Neural cell (in vitro differentiated cells): ENCODE data around the gene SEPTIN1. TPM values are rescaled to one million over a fixed set of nuclear protein-coding genes. Genes with fewer than 3 reads are reported as not detected.

Experiments
- H2AFZ ChIP-seq: fragments of 200-600, 300-800 bp; sonication (generic), shearing (Covaris generic); 2 replicates; pipeline ENCODE4 v1.6.0; 2014; ENCODE audit warnings: low read depth, mild to moderate bottlenecking, antibody characterized with exemption, low read length, moderate library complexity
- H3F3A ChIP-seq: fragments of 200-600 bp; shearing (Covaris generic); 2 replicates; pipeline ENCODE4 v1.6.1; 2016; ENCODE audit warnings: mild to moderate bottlenecking, moderate library complexity, mixed read lengths, antibody characterized with exemption, low read length; ENCODE audit not compliant: insufficient read depth, poor library complexity, severe bottlenecking
- H3K27ac ChIP-seq: fragments of 200-600, 300-800 bp; sonication (generic), shearing (Covaris generic); 2 replicates; pipeline ENCODE4 v1.5.1; 2014; ENCODE audit warnings: mild to moderate bottlenecking, low read length, moderate library complexity
- H3K27me3 ChIP-seq: fragments of 300-800, 200-600 bp; sonication (generic), shearing (Covaris generic); 2 replicates; pipeline ENCODE4 v1.6.0; 2014; ENCODE audit warnings: mild to moderate bottlenecking, low read depth, low read length, moderate library complexity; ENCODE audit not compliant: insufficient read depth
- H3K36me3 ChIP-seq: fragments of 300-800, 200-600 bp; sonication (generic), shearing (Covaris generic); 2 replicates; pipeline ENCODE4 v1.5.1; 2014; ENCODE audit warnings: mild to moderate bottlenecking, antibody characterized with exemption, low read length, moderate library complexity; ENCODE audit not compliant: insufficient read depth
- H3K4me2 ChIP-seq: fragments of 300-800, 200-600 bp; sonication (generic), shearing (Covaris generic); 2 replicates; pipeline ENCODE4 v1.6.0; 2014; ENCODE audit warnings: mild to moderate bottlenecking, low read length
- H3K4me3 ChIP-seq: fragments of 300-800, 200-600 bp; sonication (generic), shearing (Covaris generic); 2 replicates; pipeline ENCODE4 v1.5.1; 2014; ENCODE audit warnings: mild to moderate bottlenecking, low read length, moderate library complexity
- H3K79me2 ChIP-seq: fragments of 200-600 bp; shearing (Covaris generic); replicated peaks from 2 replicates; pipeline ENCODE4 v1.6.0; 2014; ENCODE audit warnings: mild to moderate bottlenecking, low read length, moderate library complexity; ENCODE audit not compliant: insufficient read depth
- H3K9ac ChIP-seq: fragments of 300-800, 200-600 bp; sonication (generic), shearing (Covaris generic); 2 replicates; pipeline ENCODE4 v1.6.1; 2016; ENCODE audit warnings: mild to moderate bottlenecking, low read length, mixed read lengths
- H3K9me2 ChIP-seq: fragments of 200-600 bp; shearing (Covaris generic); 2 replicates; pipeline ENCODE4 v1.6.1; 2016; ENCODE audit warnings: mild to moderate bottlenecking, low read length, mixed read lengths; ENCODE audit not compliant: insufficient read depth
- H3K9me3 ChIP-seq: fragments of 200-600, 300-800 bp; sonication (generic), shearing (Covaris generic); 2 replicates; pipeline ENCODE4 v1.6.1; 2016; ENCODE audit warnings: mild to moderate bottlenecking, mixed run types, low read length, moderate library complexity, mixed read lengths
- H4K20me1 ChIP-seq: fragments of 200-600 bp; shearing (Covaris generic); 2 replicates; pipeline ENCODE4 v1.6.1; 2016; ENCODE audit warnings: mild to moderate bottlenecking, mixed run types; ENCODE audit not compliant: insufficient read depth
- CTCF ChIP-seq: fragments of 450-650 bp; IDR thresholded peaks from 2 replicates; pipeline ENCODE4 v1.5.1; 2014; ENCODE audit warnings: antibody characterized with exemption, mild to moderate bottlenecking, moderate library complexity; ENCODE audit not compliant: poor library complexity, severe bottlenecking
- EP300 ChIP-seq: fragments of 450-650 bp; conservative IDR thresholded peaks from 2 replicates; pipeline ENCODE4 v1.6.1; 2014; ENCODE audit warnings: antibody characterized with exemption, mild to moderate bottlenecking, moderate library complexity; ENCODE audit not compliant: poor library complexity, severe bottlenecking
- EZH2 ChIP-seq: fragments of 200-600, 300-800 bp; shearing (Covaris generic), sonication (generic); IDR thresholded peaks from 2 replicates; pipeline ENCODE4 v1.6.1; 2014; ENCODE audit warnings: antibody characterized with exemption, low read length, borderline replicate concordance, mild to moderate bottlenecking; ENCODE audit not compliant: insufficient read depth, poor library complexity, severe bottlenecking
- MXI1 ChIP-seq: fragments of 450-650 bp; conservative IDR thresholded peaks from 2 replicates; pipeline ENCODE4 v1.6.1; 2014; ENCODE audit warnings: antibody characterized with exemption, mild to moderate bottlenecking; ENCODE audit not compliant: poor library complexity, severe bottlenecking
- POLR2AphosphoS5 ChIP-seq: IDR thresholded peaks from 2 replicates; pipeline ENCODE4 v1.6.1; 2012
- RAD21 ChIP-seq: fragments of 450-650 bp; conservative IDR thresholded peaks from 2 replicates; pipeline ENCODE4 v1.6.1; 2014; ENCODE audit warnings: antibody characterized with exemption, mild to moderate bottlenecking, moderate library complexity
- REST ChIP-seq: IDR thresholded peaks from 2 replicates; pipeline ENCODE4 v1.6.1; 2012; ENCODE audit warnings: borderline replicate concordance
- SMC3 ChIP-seq: fragments of 450-650 bp; conservative IDR thresholded peaks from 2 replicates; pipeline ENCODE4 v1.6.1; 2014; ENCODE audit warnings: antibody characterized with exemption, mild to moderate bottlenecking, moderate library complexity; ENCODE audit not compliant: poor library complexity
- TAF1 ChIP-seq: IDR thresholded peaks from 2 replicates; pipeline ENCODE4 v1.6.1; 2012; ENCODE audit warnings: low read depth
- polyA plus RNA-seq: library from polyadenylated mRNA; depleted of rRNA; stranded (reverse); fragments of >200 nt; gene quantifications from 2 replicates; pipeline ENCODE4 v1.2.3, GENCODE V29; 2014

Gene SEPTIN1
- polyA plus RNA-seq, 1 donor from 2014 or later, result 0.38 TPM

GRCh38 chr16:30357715-30358576 is 24.4 kb downstream of the SEPTIN1 start:
- no peaks in the 10 kb centered on the region for H3K9me2 ChIP-seq
- H3K4me3 ChIP-seq, result no peak overlapping the region
- no peak overlapping the region for H3K27ac ChIP-seq
- no peaks in the 10 kb centered on the region for H4K20me1 ChIP-seq
- H3K9ac ChIP-seq, result no peak overlapping the region
- no peak overlapping the region for H2AFZ ChIP-seq
- no peak overlapping the region for H3K4me2 ChIP-seq
- no peaks in the 10 kb centered on the region for H3K36me3 ChIP-seq
- no peaks in the 10 kb centered on the region for H3K27me3 ChIP-seq
- peaks cover 21% of the 10 kb centered on the region for H3K79me2 ChIP-seq
- no peaks in the 10 kb centered on the region for H3K9me3 ChIP-seq
- H3F3A ChIP-seq, result no peaks in the 10 kb centered on the region
- TF ChIP-seq CTCF (no peak), TAF1 (no peak), EP300 (no peak), EZH2 (no peak), MXI1 (no peak), RAD21 (no peak), SMC3 (no peak), POLR2AphosphoS5 (no peak), REST (no peak)

- H3K36me3 ChIP-seq, result no peaks in the 10 kb centered on the region
- H3K9me3 ChIP-seq, result no peaks in the 10 kb centered on the region
- H3K4me2 ChIP-seq, result no peak overlapping the region
- H3K27ac ChIP-seq, result no peak overlapping the region
- H3F3A ChIP-seq, result no peaks in the 10 kb centered on the region
- no peaks in the 10 kb centered on the region for H3K27me3 ChIP-seq
- H2AFZ ChIP-seq, result no peak overlapping the region
- TF ChIP-seq CTCF (no peak), TAF1 (no peak), EZH2 (no peak), POLR2AphosphoS5 (no peak), EP300 (no peak), REST (no peak), RAD21 (no peak), MXI1 (no peak), SMC3 (no peak)
- H4K20me1 ChIP-seq, result no peaks in the 10 kb centered on the region
- no peak overlapping the region for H3K4me3 ChIP-seq
- H3K79me2 ChIP-seq, result peaks cover 21% of the 10 kb centered on the region
- no peaks in the 10 kb centered on the region for H3K9me2 ChIP-seq
- no peak overlapping the region for H3K9ac ChIP-seq
These were observed 25.2 kb downstream of the SEPTIN1 start for GRCh38 chr16:30357085-30357714.
